Measurements from ENCODE around the gene CCM2L.

CCM2L gene

GRCh38 chr20:31992086-31992485, 18.2 kb upstream of the CCM2L start:
- DNase-seq (ENCODE audit: low read depth in 2 of 3, low spot score in 1 of 3) = no peak

GRCh38 chr20:31996996-31997395, 13.2 kb upstream of the CCM2L start:
- DNase-seq (ENCODE audit: low read depth in 2 of 3, low spot score in 1 of 3) = no peak

GRCh38 chr20:31998246-31998645, 12.0 kb upstream of the CCM2L start:
- no peak for DNase-seq (ENCODE audit: low read depth in 2 of 3, low spot score in 1 of 3)

GRCh38 chr20:32003325-32003724, 6.9 kb upstream of the CCM2L start:
- no peak for DNase-seq (ENCODE audit: low read depth in 2 of 3, low spot score in 1 of 3)

GRCh38 chr20:32004963-32005362, 5.3 kb upstream of the CCM2L start:
- DNase-seq (ENCODE audit: low read depth in 2 of 3, low spot score in 1 of 3) = no peak

- no peak for DNase-seq (ENCODE audit: low read depth in 2 of 3, low spot score in 1 of 3)
These were observed 4.2 kb upstream of the CCM2L start for GRCh38 chr20:32006053-32006452.

- no peak for DNase-seq (ENCODE audit: low read depth in 2 of 3, low spot score in 1 of 3)
These were observed 3.1 kb upstream of the CCM2L start for GRCh38 chr20:32006841-32007786.

- no peak for DNase-seq (ENCODE audit: low read depth in 2 of 3, low spot score in 1 of 3)
These were observed 2.2 kb upstream of the CCM2L start for GRCh38 chr20:32007787-32008616.

GRCh38 chr20:32009564-32009963, 674 bp upstream of the CCM2L start:
- DNase-seq (ENCODE audit: low read depth in 2 of 3, low spot score in 1 of 3) = no peak

GRCh38 chr20:32010666-32011065, 428 bp downstream of the CCM2L start:
- no peak for DNase-seq (ENCODE audit: low read depth in 2 of 3, low spot score in 1 of 3)

GRCh38 chr20:32012159-32012688, 2.0 kb downstream of the CCM2L start:
- DNase-seq (ENCODE audit: low read depth in 2 of 3, low spot score in 1 of 3) = no peak

GRCh38 chr20:32013326-32013725, 3.1 kb downstream of the CCM2L start:
- no peak for DNase-seq (ENCODE audit: low read depth in 2 of 3, low spot score in 1 of 3)

- DNase-seq (ENCODE audit: low read depth in 2 of 3, low spot score in 1 of 3) = no peak
These were observed 7.5 kb downstream of the CCM2L start for GRCh38 chr20:32017711-32018251.

- DNase-seq (ENCODE audit: low read depth in 2 of 3, low spot score in 1 of 3) = peak; percentile 17 to 46 (median 42)
These were observed 8.3 kb downstream of the CCM2L start for GRCh38 chr20:32018269-32019155.

- DNase-seq (ENCODE audit: low read depth in 2 of 3, low spot score in 1 of 3) = no peak
These were observed 8.9 kb downstream of the CCM2L start for GRCh38 chr20:32019156-32019510.

- no peak for DNase-seq (ENCODE audit: low read depth in 2 of 3, low spot score in 1 of 3)
These were observed 9.6 kb downstream of the CCM2L start for GRCh38 chr20:32019563-32020463.

- DNase-seq (ENCODE audit: low read depth in 2 of 3, low spot score in 1 of 3) = no peak
These were observed 10.9 kb downstream of the CCM2L start for GRCh38 chr20:32021091-32021490.

- no peak for DNase-seq (ENCODE audit: low read depth in 2 of 3, low spot score in 1 of 3)
These were observed 14.6 kb downstream of the CCM2L start for GRCh38 chr20:32024683-32025295.

- DNase-seq (ENCODE audit: low read depth in 2 of 3, low spot score in 1 of 3) = no peak
These were observed 17.4 kb downstream of the CCM2L start for GRCh38 chr20:32027643-32028042.

All from stimulated activated CD4-positive, alpha-beta T cell treated with anti-CD3 and anti-CD28 coated beads, Interleukin-12 subunit alpha, Interleukin-12 subunit beta, amount 100 ng/mL, for 48 hours (primary cell).